ENCODE measurements around the gene TMEM145. TPM values are rescaled to one million over a fixed set of nuclear protein-coding genes. Genes with fewer than 3 reads are reported as not detected.
A peak's percentile ranks its signal among the peaks of the same experiment; 100 is the strongest.

Gene TMEM145
- total and polyA plus RNA-seq, 5 donors from 2014 or later, result not detected

DNA sequence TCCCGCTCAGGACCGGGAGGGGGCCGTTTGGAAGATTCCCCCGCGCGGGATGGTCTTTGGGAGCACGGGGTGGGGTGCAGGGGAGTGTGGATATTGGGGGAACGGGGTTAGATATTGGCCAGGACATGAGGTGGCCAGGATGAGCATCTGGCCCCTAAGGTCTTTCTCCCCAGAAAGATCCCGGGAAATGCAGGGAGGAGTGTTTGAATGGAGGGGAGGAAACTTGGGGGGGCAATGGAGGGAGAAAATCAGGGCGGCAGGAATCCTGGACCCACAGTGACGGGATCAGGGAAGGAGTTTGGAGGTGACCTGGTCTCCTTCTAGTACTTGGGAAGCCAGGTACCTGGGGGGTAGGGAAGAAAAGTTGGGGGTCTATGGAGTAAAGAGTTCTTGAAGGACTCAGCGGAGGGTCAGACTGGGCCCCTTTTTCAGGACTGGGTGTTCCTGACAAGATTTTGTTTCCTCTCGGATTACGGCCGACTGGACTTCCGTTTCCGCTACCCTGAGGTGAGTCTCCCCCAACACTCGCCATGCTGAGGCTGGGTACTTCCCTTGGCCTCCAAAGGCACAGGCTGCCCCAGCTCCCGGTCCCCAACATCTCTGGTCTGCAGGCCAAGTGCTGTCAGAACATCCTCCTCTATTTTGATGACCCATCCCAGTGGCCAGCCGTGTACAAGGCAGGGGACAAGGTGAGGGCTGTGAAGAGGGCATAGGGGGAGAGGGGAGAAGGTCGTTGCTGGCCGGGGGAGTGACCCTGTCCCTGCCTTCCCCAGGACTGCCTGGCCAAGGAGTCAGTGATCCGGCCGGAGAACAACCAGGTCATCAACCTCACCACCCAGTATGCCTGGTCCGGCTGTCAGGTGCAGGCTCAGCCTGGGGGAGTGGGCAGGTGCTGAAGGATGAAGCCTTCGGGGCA is 989 bp downstream of the TMEM145 start:
- Histone ChIP-seq H3K27ac (ENCODE audit: insufficient read depth, low read length, poor library complexity, severe bottlenecking) (no peak overlapping the region), H3K4me3 (ENCODE audit: low read depth, low read length) (no peak overlapping the region), H3K27me3 (ENCODE audit: control insufficient read depth, insufficient read depth, low read length) (peaks cover 7% of the 10 kb centered on the region), H3K4me1 (ENCODE audit: control insufficient read depth, insufficient read depth, low read length, poor library complexity, severe bottlenecking) (peaks cover 16% of the 10 kb centered on the region), H3K9me3 (ENCODE audit: control insufficient read depth in 2 of 2, low read length in 2 of 2) (no peaks in the 10 kb centered on the region), H3K36me3 (ENCODE audit: control insufficient read depth, insufficient read depth, low read length) (no peaks in the 10 kb centered on the region)
- Mint-ChIP-seq H3K4me3 (peak overlapping the region in 3 of 4 donors; percentile 15 to 72 (median 67)), H3K9me3 (no peaks in the 10 kb centered on the region), H3K27me3 (peaks cover 57% of the 10 kb centered on the region), H3K36me3 (no peaks in the 10 kb centered on the region), H3K4me1 (peaks cover 0 to 24% (median 14%) of the 10 kb centered on the region in 4 donors), H3K27ac (peak overlapping the region in 1 of 3 donors; percentile 53)
- ATAC-seq (ENCODE audit: low read depth in 2 of 2) (no peak), DNase-seq (no peak)

DNA sequence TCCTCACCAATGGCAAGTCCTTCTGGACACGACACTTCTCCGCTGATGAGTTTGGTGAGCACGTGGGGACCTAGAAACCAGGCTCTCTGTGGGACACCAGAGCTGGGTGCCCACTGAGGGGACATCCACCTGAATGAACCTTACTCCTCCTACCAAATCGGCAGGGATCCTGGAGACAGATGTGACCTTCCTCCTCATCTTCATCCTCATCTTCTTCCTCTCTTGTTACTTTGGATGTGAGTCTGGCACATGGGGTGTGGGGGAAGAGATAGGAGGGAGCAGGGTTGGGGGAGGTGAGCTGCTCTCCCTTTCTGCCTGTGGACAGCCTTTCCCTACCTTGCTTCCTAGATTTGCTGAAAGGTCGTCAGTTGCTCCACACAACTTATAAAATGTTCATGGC is 1.9 kb downstream of the TMEM145 start:
- ATAC-seq (ENCODE audit: low read depth in 2 of 2) (no peak), DNase-seq (no peak)
- Mint-ChIP-seq H3K4me1 (peaks cover 0 to 24% (median 14%) of the 10 kb centered on the region in 4 donors), H3K27ac (no peak overlapping the region), H3K36me3 (no peaks in the 10 kb centered on the region), H3K9me3 (no peaks in the 10 kb centered on the region), H3K27me3 (peaks cover 57% of the 10 kb centered on the region), H3K4me3 (peak overlapping the region in 1 of 4 donors; percentile 41)
- Histone ChIP-seq H3K27ac (ENCODE audit: insufficient read depth, low read length, poor library complexity, severe bottlenecking) (no peak overlapping the region), H3K9me3 (ENCODE audit: control insufficient read depth in 2 of 2, low read length in 2 of 2) (no peaks in the 10 kb centered on the region), H3K36me3 (ENCODE audit: control insufficient read depth, insufficient read depth, low read length) (no peaks in the 10 kb centered on the region), H3K27me3 (ENCODE audit: control insufficient read depth, insufficient read depth, low read length) (peaks cover 7% of the 10 kb centered on the region), H3K4me1 (ENCODE audit: control insufficient read depth, insufficient read depth, low read length, poor library complexity, severe bottlenecking) (peaks cover 16% of the 10 kb centered on the region), H3K4me3 (ENCODE audit: low read depth, low read length) (no peak overlapping the region)

GRCh38 chr19:42316223-42317211 is 3.4 kb downstream of the TMEM145 start:
- peaks cover 7% of the 10 kb centered on the region for H3K27me3 ChIP-seq (ENCODE audit: control insufficient read depth, insufficient read depth, low read length)
- peak overlapping the region in 1 of 3 donors; percentile 8 for H3K27ac Mint-ChIP-seq
- H3K27ac ChIP-seq (ENCODE audit: insufficient read depth, low read length, poor library complexity, severe bottlenecking), result no peak overlapping the region
- H3K27me3 Mint-ChIP-seq, result peaks cover 60% of the 10 kb centered on the region
- DNase-seq, result no peak
- H3K9me3 ChIP-seq (ENCODE audit: control insufficient read depth in 2 of 2, low read length in 2 of 2), result no peaks in the 10 kb centered on the region
- H3K36me3 ChIP-seq (ENCODE audit: control insufficient read depth, insufficient read depth, low read length), result no peaks in the 10 kb centered on the region
- peaks cover 0 to 24% (median 14%) of the 10 kb centered on the region in 4 donors for H3K4me1 Mint-ChIP-seq
- no peaks in the 10 kb centered on the region for H3K36me3 Mint-ChIP-seq
- no peaks in the 10 kb centered on the region for H3K9me3 Mint-ChIP-seq
- peaks cover 16% of the 10 kb centered on the region for H3K4me1 ChIP-seq (ENCODE audit: control insufficient read depth, insufficient read depth, low read length, poor library complexity, severe bottlenecking)
- no peak overlapping the region for H3K4me3 ChIP-seq (ENCODE audit: low read depth, low read length)
- peak overlapping the region in 3 of 4 donors; percentile 26 to 44 (median 36) for H3K4me3 Mint-ChIP-seq
- ATAC-seq (ENCODE audit: low read depth in 2 of 2), result no peak

DNA sequence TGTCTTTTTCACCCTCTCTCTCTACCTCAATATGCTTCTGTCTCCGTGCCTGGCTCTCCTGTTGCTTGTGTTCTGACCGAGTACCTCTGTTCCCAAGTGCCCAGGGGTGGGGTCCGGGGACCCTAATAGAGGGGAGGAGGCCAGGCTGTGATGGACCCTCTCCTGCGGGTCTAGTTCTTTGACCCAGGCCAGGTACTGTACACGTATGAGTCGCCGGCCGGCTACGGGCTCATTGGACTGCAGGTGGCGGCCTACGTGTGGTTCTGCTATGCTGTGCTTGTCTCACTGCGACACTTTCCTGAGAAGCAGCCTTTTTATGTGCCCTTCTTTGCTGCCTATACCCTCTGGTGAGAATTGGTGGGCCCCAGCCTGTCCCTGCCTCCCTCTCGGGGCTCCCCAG is 4.4 kb downstream of the TMEM145 start:
- H3K9me3 Mint-ChIP-seq, result peaks cover 0 to 1% (median 0%) of the 10 kb centered on the region in 7 donors
- peaks cover 0 to 22% (median 13%) of the 10 kb centered on the region in 4 donors for H3K4me1 Mint-ChIP-seq
- peaks cover under 1% of the 10 kb centered on the region for H3K27me3 ChIP-seq (ENCODE audit: control insufficient read depth, insufficient read depth, low read length)
- H3K4me3 Mint-ChIP-seq, result no peak overlapping the region
- H3K27ac ChIP-seq (ENCODE audit: insufficient read depth, low read length, poor library complexity, severe bottlenecking), result no peak overlapping the region
- peaks cover 16% of the 10 kb centered on the region for H3K4me1 ChIP-seq (ENCODE audit: control insufficient read depth, insufficient read depth, low read length, poor library complexity, severe bottlenecking)
- no peak for DNase-seq
- ATAC-seq (ENCODE audit: low read depth in 2 of 2), result no peak
- H3K4me3 ChIP-seq (ENCODE audit: low read depth, low read length), result no peak overlapping the region
- no peaks in the 10 kb centered on the region for H3K9me3 ChIP-seq (ENCODE audit: control insufficient read depth in 2 of 2, low read length in 2 of 2)
- H3K36me3 ChIP-seq (ENCODE audit: control insufficient read depth, insufficient read depth, low read length), result no peaks in the 10 kb centered on the region
- no peaks in the 10 kb centered on the region for H3K36me3 Mint-ChIP-seq
- peak overlapping the region in 1 of 3 donors; percentile 11 for H3K27ac Mint-ChIP-seq
- H3K27me3 Mint-ChIP-seq, result peaks cover 60% of the 10 kb centered on the region

- peaks cover 3 to 21% (median 14%) of the 10 kb centered on the region in 4 donors for H3K4me1 Mint-ChIP-seq
Observed at GRCh38 chr19:42322305-42322704, 9.2 kb downstream of the TMEM145 start.

DNA sequence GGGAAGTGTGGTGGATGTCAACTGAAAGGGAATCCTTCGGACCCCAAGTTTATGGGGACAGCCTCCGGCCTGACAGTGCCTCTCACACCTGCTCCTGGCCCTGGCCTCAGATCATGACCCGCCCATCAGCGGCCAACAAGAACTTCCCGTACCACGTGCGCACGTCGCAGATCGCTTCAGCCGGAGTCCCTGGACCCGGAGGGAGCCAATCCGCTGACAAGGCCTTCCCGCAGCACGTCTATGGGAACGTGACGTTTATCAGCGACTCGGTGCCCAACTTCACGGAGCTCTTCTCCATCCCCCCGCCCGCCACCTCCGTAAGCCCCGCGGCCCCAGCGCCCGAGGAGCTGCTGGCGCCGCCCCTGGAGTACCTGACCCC is 10.4 kb downstream of the TMEM145 start:
- peaks cover 25% of the 10 kb centered on the region for H3K4me1 ChIP-seq (ENCODE audit: control insufficient read depth, insufficient read depth, low read length, poor library complexity, severe bottlenecking)
- Mint-ChIP-seq H3K36me3 (peaks cover 3% of the 10 kb centered on the region), H3K4me3 (peak overlapping the region; percentile 16 to 68 (median 60)), H3K9me3 (peaks cover 0 to 4% (median 0%) of the 10 kb centered on the region in 7 donors), H3K4me1 (peaks cover 3 to 26% (median 17%) of the 10 kb centered on the region in 4 donors), H3K27ac (no peak overlapping the region), H3K27me3 (peaks cover 36% of the 10 kb centered on the region)
- H3K36me3 ChIP-seq (ENCODE audit: control insufficient read depth, insufficient read depth, low read length), result no peaks in the 10 kb centered on the region
- H3K27me3 ChIP-seq (ENCODE audit: control insufficient read depth, insufficient read depth, low read length), result peaks cover 6% of the 10 kb centered on the region
- H3K27ac ChIP-seq (ENCODE audit: insufficient read depth, low read length, poor library complexity, severe bottlenecking), result no peak overlapping the region
- DNase-seq (no peak), ATAC-seq (ENCODE audit: low read depth in 2 of 2) (no peak)
- no peak overlapping the region for H3K4me3 ChIP-seq (ENCODE audit: low read depth, low read length)
- no peaks in the 10 kb centered on the region for H3K9me3 ChIP-seq (ENCODE audit: control insufficient read depth in 2 of 2, low read length in 2 of 2)

More at GRCh38 chr19:42322305-42322704, 9.2 kb downstream of the TMEM145 start:
- no peaks in the 10 kb centered on the region for H3K9me3 ChIP-seq (ENCODE audit: control insufficient read depth in 2 of 2, low read length in 2 of 2)
- Mint-ChIP-seq H3K36me3 (peaks cover 3% of the 10 kb centered on the region), H3K4me3 (no peak overlapping the region), H3K9me3 (peaks cover 0 to 4% (median 0%) of the 10 kb centered on the region in 7 donors), H3K27me3 (peaks cover 40% of the 10 kb centered on the region), H3K27ac (no peak overlapping the region)
- H3K27ac ChIP-seq (ENCODE audit: insufficient read depth, low read length, poor library complexity, severe bottlenecking), result no peak overlapping the region
- DNase-seq (no peak), ATAC-seq (ENCODE audit: low read depth in 2 of 2) (no peak)
- peaks cover 25% of the 10 kb centered on the region for H3K4me1 ChIP-seq (ENCODE audit: control insufficient read depth, insufficient read depth, low read length, poor library complexity, severe bottlenecking)
- no peak overlapping the region for H3K4me3 ChIP-seq (ENCODE audit: low read depth, low read length)
- no peaks in the 10 kb centered on the region for H3K36me3 ChIP-seq (ENCODE audit: control insufficient read depth, insufficient read depth, low read length)
- H3K27me3 ChIP-seq (ENCODE audit: control insufficient read depth, insufficient read depth, low read length), result peaks cover 6% of the 10 kb centered on the region

DNA sequence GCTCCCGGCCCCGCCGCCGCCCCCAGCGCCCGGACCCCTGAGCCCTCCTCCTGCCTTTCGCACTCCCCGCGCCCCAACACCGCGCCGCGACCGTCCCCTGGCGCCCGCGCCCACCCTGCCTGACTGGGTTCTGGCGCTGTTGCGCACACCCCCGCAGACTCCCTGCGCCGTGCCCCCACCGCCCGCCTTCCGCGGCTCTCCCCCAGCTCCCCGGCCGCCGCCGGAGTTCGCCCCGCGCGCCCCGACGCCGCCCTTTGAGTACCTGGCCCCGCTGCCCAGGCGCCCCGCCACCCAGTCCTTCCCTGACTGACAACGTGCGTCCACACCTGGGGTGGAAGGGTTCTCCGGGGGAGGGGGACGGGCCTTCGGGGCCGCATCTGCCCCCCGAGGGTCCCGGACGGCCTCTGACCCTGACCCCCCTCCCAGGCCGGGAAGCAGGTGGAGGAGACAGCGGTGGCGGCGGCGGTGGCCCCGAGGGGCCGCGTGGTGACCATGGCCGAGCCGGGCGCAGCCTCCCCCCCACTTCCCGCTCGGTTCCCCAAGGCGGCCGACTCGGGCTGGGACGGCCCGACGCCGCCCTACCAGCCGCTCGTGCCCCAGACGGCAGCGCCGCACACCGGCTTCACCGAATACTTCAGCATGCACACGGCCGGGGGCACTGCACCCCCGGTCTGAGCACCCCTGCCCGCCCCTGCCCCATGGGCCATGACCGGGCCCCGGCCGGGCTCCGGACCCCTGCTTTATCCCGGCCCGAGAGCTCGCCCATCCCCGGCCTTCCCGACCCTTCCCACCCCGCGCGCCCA is 10.9 kb downstream of the TMEM145 start:
- DNase-seq (peak in 2 of 3 donors; percentile 16 to 24), ATAC-seq (ENCODE audit: low read depth in 2 of 2) (no peak)
- H3K4me1 Mint-ChIP-seq, result peaks cover 3 to 29% (median 20%) of the 10 kb centered on the region in 4 donors
- peaks cover 3% of the 10 kb centered on the region for H3K36me3 Mint-ChIP-seq
- peaks cover 39% of the 10 kb centered on the region for H3K27me3 Mint-ChIP-seq
- H3K4me3 Mint-ChIP-seq, result peak overlapping the region in 1 of 4 donors; percentile 56
- Histone ChIP-seq H3K27ac (ENCODE audit: insufficient read depth, low read length, poor library complexity, severe bottlenecking) (no peak overlapping the region), H3K4me3 (ENCODE audit: low read depth, low read length) (no peak overlapping the region), H3K36me3 (ENCODE audit: control insufficient read depth, insufficient read depth, low read length) (no peaks in the 10 kb centered on the region), H3K27me3 (ENCODE audit: control insufficient read depth, insufficient read depth, low read length) (peaks cover 6% of the 10 kb centered on the region), H3K4me1 (ENCODE audit: control insufficient read depth, insufficient read depth, low read length, poor library complexity, severe bottlenecking) (peaks cover 25% of the 10 kb centered on the region), H3K9me3 (ENCODE audit: control insufficient read depth in 2 of 2, low read length in 2 of 2) (no peaks in the 10 kb centered on the region)
- H3K9me3 Mint-ChIP-seq, result peaks cover 0 to 4% (median 0%) of the 10 kb centered on the region in 7 donors
- no peak overlapping the region for H3K27ac Mint-ChIP-seq
